ENCODE results near the gene TCP11L2.

GRCh38 chr12:106274575-106275121 lies 27.9 kb upstream of the TCP11L2 start:
- no peak for TF ChIP-seq EZH2 (optimal IDR thresholded peaks at IDR 0.05; ENCODE audit: low read depth, low read length)
- TF ChIP-seq, protein P1, sequence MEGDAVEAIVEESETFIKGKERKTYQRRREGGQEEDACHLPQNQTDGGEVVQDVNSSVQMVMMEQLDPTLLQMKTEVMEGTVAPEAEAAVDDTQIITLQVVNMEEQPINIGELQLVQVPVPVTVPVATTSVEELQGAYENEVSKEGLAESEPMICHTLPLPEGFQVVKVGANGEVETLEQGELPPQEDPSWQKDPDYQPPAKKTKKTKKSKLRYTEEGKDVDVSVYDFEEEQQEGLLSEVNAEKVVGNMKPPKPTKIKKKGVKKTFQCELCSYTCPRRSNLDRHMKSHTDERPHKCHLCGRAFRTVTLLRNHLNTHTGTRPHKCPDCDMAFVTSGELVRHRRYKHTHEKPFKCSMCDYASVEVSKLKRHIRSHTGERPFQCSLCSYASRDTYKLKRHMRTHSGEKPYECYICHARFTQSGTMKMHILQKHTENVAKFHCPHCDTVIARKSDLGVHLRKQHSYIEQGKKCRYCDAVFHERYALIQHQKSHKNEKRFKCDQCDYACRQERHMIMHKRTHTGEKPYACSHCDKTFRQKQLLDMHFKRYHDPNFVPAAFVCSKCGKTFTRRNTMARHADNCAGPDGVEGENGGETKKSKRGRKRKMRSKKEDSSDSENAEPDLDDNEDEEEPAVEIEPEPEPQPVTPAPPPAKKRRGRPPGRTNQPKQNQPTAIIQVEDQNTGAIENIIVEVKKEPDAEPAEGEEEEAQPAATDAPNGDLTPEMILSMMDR (IDR thresholded peaks at IDR 0.05; ENCODE audit: low read length), result no peak
